GM21390 (cell line): ENCODE results near the gene APPL1.

Experiments used
- ATAC-seq: cut with Tn5 transposase; IDR thresholded peaks from one replicate; pipeline ENCODE4 v1.9.1; 2021; ENCODE audit not compliant: unreplicated experiment

APPL1 gene, protein sequence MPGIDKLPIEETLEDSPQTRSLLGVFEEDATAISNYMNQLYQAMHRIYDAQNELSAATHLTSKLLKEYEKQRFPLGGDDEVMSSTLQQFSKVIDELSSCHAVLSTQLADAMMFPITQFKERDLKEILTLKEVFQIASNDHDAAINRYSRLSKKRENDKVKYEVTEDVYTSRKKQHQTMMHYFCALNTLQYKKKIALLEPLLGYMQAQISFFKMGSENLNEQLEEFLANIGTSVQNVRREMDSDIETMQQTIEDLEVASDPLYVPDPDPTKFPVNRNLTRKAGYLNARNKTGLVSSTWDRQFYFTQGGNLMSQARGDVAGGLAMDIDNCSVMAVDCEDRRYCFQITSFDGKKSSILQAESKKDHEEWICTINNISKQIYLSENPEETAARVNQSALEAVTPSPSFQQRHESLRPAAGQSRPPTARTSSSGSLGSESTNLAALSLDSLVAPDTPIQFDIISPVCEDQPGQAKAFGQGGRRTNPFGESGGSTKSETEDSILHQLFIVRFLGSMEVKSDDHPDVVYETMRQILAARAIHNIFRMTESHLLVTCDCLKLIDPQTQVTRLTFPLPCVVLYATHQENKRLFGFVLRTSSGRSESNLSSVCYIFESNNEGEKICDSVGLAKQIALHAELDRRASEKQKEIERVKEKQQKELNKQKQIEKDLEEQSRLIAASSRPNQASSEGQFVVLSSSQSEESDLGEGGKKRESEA

DNA sequence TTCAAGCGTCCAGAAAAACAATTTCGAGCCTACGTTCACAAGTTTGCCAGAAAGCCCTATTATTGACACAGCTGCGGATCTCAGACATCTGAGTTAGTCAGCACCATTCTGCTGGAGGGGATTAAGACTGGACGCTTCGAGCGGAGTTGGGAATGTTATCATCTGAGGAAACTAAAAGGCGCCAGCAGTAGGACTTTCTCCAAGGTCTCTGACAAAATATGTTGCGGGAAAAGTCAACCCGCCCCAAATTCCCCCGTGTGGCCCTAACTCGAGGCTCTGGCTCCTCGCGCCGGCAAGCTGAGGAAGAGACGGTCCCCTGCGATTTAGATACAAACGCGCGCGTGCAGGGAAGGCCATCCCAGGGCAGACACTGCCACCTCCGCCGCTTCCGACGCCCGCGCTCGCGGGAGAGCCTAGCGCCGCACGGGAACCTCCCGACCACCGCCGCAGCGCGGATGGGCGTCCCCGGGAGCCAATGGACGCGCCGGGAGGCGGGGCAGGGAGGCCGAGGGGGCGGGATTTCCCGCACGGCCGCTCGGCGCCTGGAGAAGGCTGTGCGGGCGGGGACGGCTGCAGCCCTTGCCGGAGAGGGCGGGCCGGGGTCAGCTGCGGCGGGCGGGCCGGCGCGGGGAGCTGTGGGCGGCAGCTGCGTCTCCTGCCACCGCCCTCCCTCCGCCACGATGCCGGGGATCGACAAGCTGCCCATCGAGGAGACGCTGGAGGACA is at the start of gene APPL1:
Gene APPL1, plus strand, starts transcription at position 526 of the 726 bp plus-strand sequence. Its CDS starts 155 bp downstream, at position 681.
- peak; percentile 91 for ATAC-seq

DNA sequence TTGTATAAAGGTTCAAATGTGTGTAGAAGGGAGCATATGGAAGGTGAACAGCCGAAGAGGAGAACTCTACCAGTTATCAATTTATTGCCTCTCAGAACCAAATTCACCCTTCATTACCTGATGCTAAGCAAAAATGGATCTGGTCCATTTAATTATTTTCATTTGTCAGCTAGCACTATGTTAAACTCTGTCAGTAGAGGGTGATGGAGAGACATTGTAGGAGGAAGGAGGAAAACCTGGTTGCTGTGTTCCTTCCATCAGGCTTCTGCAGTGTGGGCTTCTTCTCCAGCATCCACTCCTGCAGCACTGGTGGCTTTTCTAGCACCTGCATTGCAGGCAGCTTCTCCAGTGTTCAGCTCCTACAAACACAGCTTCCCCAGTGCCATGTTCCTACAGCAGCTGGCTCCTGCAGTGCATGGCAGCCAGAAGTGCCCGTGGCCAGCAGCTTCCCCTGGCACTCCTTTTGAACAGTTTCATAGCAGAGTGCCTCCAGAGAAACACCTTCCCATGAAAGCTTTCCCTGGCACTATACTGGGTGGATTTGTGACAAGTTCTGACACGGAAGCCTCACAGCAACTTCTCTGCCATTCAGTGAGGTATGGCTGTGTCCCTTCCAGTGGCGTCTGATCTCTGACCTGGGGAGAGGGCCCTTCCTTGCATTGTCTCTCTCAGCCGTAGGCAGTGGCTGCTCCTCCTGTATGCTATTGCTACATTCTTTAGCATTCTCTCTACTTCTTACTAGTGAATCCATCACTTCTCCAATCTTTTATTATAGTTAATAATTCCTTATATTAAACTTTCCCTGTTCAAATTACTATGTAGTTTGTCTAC is 47.7 kb upstream of the APPL1 start:
- no peak for ATAC-seq

DNA sequence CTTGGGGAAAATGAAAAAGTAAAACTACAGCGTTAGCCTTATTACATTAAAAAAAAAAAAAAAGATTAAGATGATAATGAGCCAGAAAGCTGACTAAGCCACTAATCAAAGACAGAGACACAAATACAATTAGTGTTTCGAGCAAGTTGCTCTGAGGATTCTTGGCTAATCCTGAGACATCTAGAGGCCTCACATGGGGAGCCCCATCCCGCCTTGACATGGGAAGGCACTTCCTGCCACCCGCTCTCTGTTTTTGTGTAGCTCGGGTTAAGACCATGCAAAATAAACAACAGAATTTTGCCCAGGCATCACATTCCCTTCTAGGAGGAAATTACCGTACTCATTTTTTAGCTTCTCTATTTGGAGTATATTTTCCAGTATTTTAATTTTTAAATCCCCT is 43.0 kb upstream of the APPL1 start:
- ATAC-seq = no peak

DNA sequence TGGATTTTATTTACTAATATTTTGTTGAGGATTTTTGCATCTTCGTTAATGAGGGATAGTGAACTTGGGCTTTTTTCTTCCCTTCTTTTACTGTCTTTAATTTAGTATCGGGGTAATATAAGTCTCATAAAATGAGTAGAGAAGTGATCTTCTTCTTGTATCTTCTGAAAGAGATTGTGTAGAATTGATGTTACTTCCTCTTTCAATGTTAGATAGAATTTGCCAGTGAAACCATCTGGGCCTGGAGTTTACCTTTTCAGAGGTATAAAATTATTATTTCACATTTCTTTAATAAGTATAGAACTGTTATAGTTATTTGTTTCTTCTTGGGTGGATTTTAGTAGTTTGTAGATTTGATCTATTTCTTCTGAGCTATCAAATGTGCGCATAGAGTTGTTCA is 35.5 kb upstream of the APPL1 start:
- no peak for ATAC-seq

DNA sequence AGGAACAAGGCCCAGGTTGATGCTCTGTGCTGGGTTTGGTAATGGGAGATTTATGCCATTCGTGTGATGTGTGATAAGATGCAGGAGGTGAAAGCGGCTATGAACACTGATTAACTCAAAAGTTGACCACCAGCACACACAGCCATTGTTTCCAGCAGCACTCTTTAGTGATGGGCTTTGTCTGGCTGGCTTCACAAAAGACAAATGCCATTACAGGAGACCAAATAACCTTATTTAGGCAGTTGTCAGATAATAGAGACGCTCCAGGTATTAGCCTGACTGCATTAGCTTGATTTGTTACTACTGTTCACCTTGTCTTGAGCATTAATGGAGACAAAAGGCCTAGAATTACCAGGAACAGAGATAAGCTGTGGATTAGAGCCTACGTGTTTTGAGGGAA is 32.9 kb upstream of the APPL1 start:
- no peak for ATAC-seq

DNA sequence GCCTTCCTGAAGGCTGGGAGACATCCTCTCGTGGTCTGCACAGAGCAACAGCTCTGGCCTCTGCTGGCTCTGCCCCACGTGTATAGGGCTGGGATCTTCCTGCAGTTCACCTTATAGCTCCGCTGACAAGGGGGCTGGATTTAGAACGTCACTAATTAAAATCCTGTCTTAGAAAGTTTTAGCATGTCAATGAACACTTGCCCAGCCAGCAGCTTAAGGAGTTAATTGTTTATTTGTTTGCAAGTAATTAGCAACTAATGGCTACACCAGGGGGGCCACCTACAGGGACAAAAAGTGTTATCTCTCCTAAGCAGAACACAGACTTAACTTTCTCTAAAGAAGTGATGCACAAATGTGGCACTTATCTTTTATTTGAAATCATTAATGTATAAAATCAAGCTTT is 27.6 kb upstream of the APPL1 start, which contains the start of gene HESX1:
Gene HESX1, minus strand, starts transcription at position 84 of the 403 bp plus-strand sequence. Its CDS starts 60 bp downstream, at position 24.
- ATAC-seq = no peak

DNA sequence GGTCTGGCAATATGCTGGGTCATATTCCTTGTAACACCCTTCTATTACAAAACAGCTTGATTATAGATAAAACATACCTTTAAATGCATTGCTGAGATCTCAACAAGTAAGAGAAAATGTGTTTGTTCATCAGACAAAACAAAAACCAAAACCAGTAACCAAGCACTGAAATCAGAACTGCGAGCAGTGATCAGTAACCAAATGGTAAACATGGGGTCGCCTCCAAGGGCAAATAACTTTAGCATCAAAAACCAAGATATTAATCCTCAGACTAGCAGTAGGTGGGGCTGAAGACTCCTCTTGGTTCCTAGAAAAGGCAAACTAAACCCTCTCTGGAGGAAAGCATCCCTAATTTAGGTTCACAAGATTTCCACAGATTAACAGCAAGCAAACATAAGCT is 21.1 kb upstream of the APPL1 start:
- no peak for ATAC-seq

DNA sequence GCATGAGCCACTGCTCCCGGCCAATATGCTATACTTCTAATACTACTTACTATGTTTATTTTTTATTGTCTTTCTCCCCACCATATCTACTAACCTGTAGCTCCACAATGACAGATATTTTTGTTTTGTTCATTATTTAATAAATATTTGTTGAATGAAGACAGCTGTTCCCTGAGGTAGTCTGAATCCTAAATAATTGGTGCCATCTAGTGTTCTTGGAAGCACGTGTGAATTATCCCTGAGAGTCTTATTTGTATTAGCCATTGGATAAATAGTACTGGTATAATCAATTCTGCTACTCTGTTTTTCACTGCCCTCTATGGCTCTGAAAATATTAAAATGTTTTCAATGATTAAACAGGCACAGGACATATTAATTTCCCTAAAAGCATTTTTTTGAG is 5.6 kb upstream of the APPL1 start:
- no peak for ATAC-seq

DNA sequence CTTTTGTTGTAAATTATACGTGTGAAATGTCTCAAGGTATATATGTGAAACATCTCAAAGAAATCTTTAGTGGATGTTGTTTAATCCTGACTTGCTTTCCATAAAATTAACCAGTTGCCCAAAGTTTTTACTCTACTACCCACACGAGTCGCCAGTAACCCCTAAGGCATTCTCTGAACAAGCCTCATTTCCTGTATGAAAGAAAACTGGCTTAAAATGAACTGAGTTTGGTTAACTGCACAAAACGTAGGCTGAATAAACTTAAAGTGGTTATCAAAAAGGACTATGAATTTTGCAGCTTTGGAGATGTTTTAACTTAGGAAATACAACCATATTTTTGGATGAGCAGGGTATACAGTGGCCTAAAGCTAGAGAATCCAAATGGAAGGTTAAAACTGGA is 2.7 kb upstream of the APPL1 start:
- no peak for ATAC-seq

DNA sequence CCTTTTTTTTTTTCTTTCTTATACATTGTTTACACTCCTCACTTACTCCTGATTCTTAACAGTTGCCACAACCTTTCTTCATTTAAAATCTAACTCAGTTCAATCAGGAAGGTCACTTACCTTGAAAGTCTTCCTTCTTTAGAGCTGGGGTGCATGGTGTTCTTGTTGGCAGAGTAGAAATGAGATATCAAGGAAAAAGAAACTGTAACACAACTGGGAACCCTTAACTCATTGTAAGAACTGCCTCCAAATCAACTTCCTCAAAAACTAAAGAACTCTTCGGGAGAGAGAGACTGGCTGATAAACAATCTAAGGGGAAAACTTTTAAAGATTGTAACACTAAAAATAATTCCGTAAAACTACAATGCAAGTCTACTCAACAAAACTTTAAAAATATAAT is 1.4 kb upstream of the APPL1 start:
- ATAC-seq = no peak

DNA sequence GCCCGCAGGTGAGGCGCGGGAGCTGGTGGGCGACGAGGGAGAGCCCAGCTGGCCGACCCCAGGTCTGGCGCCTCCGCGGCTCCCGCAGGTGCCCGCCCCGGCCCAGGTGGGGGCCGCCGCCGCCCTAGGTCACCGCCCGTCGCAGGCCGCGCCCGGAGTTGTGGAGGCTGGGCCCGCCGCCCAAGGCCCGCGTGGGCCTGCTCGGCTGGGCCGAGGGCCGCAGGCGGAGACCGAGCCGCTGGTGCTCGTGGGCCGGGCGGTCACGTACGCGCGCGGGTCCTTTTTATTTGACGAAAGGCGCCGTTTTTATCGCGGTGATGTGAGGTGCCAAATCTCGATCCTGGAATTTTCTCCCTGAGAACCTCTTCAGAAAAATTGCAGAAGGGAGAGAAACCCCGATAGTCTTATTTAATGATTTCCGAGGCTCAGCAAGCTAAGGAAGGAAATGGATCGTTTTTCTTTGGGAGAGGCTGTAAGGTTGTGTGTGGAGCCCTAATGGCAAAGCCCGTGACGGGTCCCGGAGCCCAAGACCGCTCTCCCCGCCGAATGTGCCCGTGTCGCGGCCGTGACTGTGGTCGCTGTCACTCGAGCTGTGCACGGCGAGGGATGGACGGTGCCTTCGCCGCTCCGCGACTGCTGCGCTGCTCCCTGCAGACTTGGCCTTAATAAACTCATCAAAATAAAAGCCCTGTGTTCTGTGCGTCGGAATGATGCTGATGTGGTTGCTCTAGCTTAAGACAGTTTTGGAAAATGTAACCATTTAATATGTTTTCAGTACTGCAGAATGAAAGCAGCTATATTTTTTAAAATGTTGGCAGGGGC is 612 bp downstream of the APPL1 start:
- ATAC-seq = peak; percentile 40

DNA sequence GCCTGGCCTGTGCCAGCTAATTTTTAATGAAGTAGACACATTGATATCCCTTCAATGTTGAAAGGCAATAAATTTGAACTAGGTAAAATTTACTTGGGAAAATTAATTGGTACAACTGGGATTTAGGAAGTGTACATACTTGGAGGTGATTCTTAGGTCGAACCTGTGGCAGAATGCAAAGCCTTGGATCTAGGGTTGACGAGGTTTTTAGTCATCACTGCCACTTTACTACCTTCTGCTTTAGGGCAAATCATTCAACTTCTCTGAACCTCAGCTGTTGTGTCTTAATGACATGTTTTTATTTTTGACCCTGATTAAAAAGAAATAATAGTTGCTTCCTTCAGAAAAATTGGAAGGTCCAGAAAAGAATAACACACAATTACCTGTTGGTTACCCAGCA is 2.5 kb downstream of the APPL1 start:
- ATAC-seq = no peak

DNA sequence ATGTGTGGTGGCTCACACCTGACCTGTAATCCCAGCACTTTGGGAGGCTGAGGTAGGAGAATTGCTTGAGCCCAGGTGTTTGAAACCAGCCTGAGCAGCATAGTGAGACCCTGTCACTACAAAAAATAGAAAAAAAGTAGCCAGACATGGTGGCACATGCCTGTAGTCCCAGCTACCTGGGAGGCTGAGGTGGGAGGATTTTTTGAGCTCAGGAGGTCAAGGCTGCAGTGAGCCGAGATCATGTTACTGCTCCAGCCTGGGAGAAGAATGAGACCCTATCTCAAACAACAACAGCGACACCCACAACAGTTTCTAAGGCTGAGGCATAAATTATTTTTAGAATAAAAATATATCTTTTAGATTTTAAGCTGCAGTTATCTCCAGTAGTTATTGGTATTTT is 6.3 kb downstream of the APPL1 start:
- no peak for ATAC-seq

DNA sequence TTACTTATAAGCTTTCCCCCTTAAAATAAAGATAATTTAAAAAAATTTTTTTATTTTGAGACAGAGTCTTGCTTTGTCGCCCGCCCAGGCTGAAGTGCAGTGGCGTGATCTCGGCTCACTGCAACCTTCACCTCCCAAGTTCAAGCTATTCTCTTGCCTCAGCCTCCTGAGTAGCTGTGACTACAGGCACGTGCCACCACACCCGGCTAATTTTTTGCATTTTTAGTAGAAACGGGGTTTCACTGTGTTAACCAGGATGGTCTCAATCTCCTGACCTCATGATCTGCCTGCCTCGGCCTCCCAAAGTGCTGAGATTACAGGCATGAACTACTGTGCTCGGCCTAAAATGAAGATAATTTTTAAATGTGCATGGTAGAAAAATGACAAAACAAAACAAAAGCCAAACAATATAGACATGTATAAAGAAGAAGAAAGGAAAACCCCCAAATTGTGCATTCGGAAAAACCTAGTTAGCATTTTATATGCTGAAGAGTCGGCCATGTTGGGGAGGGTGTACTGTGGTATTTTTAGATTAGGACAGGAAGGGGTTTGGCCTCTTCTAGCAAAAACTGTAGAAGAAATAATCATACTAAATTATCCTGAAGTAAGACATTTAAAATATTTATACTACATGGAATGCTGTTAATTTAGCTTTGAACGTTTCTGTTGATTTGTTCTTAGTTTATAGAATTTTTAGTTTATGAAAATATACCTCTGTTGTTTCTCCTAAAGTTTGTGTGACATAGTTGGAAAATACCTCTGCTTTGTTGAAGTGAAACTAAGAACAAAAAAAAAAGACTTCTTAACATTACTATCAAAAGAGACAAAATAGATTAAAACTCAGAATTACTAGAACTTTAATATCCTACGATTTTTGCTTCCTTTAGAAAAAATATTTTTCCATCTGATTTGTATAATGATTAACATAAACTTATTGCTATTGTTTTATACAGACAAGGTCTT is 7.4 kb downstream of the APPL1 start:
- ATAC-seq = peak; percentile 48

DNA sequence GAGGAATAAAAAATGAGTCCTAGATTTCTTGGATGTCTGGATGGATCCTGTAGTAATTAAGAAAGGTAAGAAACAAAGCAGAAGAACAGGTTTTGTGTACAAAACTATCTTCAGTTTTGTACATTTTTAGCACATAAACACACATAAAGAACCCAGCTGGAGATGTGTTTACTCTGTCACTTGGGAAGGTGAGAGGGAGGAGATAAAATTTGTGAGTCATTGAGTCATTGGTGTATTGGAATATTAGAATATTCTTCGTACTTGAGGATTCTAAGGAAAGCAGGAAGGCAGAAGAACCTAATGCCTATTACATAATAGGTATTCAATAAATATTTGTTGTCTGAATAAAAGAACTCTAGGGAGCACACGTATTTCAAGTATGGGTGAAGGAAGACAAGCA is 17.4 kb downstream of the APPL1 start:
- no peak for ATAC-seq

DNA sequence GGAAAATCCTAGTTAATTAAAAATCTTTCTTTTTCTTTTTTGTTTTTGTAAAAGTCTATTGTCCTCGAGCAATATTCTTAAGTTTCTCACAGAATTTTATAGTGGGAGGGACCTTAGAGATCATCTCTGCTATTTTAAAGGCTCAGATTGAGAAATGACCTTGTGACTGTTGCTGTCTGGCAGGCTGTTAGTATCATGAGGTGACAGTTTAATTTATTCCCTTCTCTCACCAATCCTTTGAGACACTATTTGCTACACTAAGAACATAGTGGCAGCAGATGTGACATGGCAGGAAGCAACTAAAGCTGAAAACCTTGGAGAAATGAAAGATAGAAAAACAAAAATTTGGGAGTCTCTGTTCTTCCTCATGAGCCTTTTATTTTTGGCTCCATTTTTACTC is 24.9 kb downstream of the APPL1 start:
- no peak for ATAC-seq

DNA sequence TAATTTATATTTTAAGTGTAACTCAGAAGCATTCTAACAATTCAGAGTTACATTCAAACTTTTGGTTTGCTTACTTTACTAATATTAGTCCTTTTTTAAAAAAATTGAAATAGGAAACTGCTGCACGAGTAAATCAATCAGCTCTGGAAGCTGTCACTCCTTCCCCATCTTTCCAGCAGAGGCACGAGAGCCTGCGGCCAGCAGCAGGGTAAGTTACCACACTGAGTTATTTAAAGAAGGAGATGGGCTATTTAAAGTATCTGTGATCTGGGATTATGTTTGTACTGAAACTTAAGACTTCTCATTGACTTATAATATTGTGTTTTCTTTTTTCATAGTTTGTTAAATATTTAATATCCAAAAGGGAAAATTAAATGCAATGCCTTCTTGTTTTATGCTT is 29.3 kb downstream of the APPL1 start:
- ATAC-seq = no peak

DNA sequence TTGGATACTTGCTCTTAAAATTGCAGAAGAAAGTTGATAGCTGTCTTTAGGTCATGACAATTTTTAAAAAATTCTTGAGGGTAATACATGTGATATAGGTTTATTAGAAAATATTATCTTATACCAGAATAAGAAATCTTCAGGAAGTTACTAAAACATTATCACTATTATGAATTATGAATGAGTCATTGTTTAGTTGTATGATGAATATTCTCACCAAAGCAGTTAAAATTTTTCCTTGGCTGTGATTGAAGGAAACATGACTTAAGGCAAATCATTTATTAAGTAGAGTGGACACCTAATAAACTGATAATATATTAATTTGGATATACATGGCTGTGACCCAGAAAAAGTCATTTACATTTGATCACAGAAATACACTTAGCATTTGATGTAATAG is 30.1 kb downstream of the APPL1 start:
- no peak for ATAC-seq

DNA sequence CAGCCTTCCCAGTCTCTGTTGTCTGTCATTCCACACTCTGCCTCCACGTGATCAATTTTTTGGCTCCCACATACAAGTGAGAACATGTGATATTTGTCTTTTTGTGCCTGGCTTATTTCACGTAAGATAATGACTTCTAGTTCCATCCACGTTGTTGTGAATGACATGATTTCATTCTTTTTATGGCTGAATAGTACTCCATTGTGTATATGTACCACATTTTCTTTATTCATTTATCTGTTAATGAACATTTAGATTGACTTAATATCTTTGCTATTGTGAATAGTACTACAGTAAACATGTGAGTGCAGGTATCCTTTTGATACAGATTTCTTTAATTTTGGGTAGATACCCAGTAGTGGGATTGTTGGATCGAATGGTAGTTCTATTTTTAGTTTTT is 33.6 kb downstream of the APPL1 start:
- ATAC-seq = no peak
